Measurements from ENCODE around the gene GNB1L. TPM values are rescaled to one million over a fixed set of nuclear protein-coding genes. Genes with fewer than 3 reads are reported as not detected.

The GNB1L gene
- polyA plus RNA-seq, 1 experiment, result 3.6 TPM

- no peak overlapping the region for H3K4me3 ChIP-seq (ENCODE audit: low read depth, low read length)
- ChIA-PET POLR2A (no interaction called here), CTCF (interaction anchor here (0.9 to 7.3 kb wide), 4 partner anchors 9 to 171 kb away, joined by 3 to 76 read pairs (median 6); no protein-coding TSS in a partner anchor)
- H3K27me3 ChIP-seq (ENCODE audit: control insufficient read depth, insufficient read depth, low read length), result no peaks in the 10 kb centered on the region
- no peak for DNase-seq (ENCODE audit: low read depth)
- no peak for TF ChIP-seq CTCF (IDR thresholded peaks at IDR 0.05; ENCODE audit: insufficient read depth, low read depth, low read length)
- H3K36me3 ChIP-seq (ENCODE audit: control insufficient read depth, insufficient read depth, low read length), result peaks cover 11% of the 10 kb centered on the region
These were observed 47.0 kb upstream of the GNB1L start for GRCh38 chr22:19901577-19902244.

- TF ChIP-seq CTCF (IDR thresholded peaks at IDR 0.05; ENCODE audit: insufficient read depth, low read depth, low read length), result no peak
- Histone ChIP-seq H3K36me3 (ENCODE audit: control insufficient read depth, insufficient read depth, low read length) (peaks cover 7% of the 10 kb centered on the region), H3K4me3 (ENCODE audit: low read depth, low read length) (no peak overlapping the region), H3K27me3 (ENCODE audit: control insufficient read depth, insufficient read depth, low read length) (no peaks in the 10 kb centered on the region)
- ChIA-PET POLR2A (no interaction called here), CTCF (interaction anchor here (0.6 to 7.3 kb wide), 6 partner anchors 10 to 170 kb away, joined by 3 to 76 read pairs (median 4); no protein-coding TSS in a partner anchor)
- DNase-seq (ENCODE audit: low read depth), result no peak
These were observed 46.2 kb upstream of the GNB1L start for GRCh38 chr22:19900707-19901436.

GRCh38 chr22:19898831-19899567, 44.3 kb upstream of the GNB1L start:
- H3K27me3 ChIP-seq (ENCODE audit: control insufficient read depth, insufficient read depth, low read length), result no peaks in the 10 kb centered on the region
- ChIA-PET POLR2A (no interaction called here), CTCF (interaction anchor here (0.9 to 3.8 kb wide), 4 partner anchors 9 to 168 kb away, joined by 3 to 22 read pairs (median 4); no protein-coding TSS in a partner anchor)
- H3K36me3 ChIP-seq (ENCODE audit: control insufficient read depth, insufficient read depth, low read length), result peaks cover 9% of the 10 kb centered on the region
- DNase-seq (ENCODE audit: low read depth), result no peak
- TF ChIP-seq CTCF (IDR thresholded peaks at IDR 0.05; ENCODE audit: insufficient read depth, low read depth, low read length), result no peak
- no peak overlapping the region for H3K4me3 ChIP-seq (ENCODE audit: low read depth, low read length)

GRCh38 chr22:19898145-19898544, 43.5 kb upstream of the GNB1L start:
- POLR2A ChIA-PET, result no interaction called here
- no peak for DNase-seq (ENCODE audit: low read depth)
- CTCF ChIA-PET, result interaction anchor here (0.9 to 3.8 kb wide), 4 partner anchors 8 to 168 kb away, joined by 3 to 22 read pairs (median 4); no protein-coding TSS in a partner anchor
- Histone ChIP-seq H3K27me3 (ENCODE audit: control insufficient read depth, insufficient read depth, low read length) (no peaks in the 10 kb centered on the region), H3K36me3 (ENCODE audit: control insufficient read depth, insufficient read depth, low read length) (peaks cover 13% of the 10 kb centered on the region), H3K4me3 (ENCODE audit: low read depth, low read length) (no peak overlapping the region)
- no peak for TF ChIP-seq CTCF (IDR thresholded peaks at IDR 0.05; ENCODE audit: insufficient read depth, low read depth, low read length)

GRCh38 chr22:19897726-19898125, 43.1 kb upstream of the GNB1L start:
- H3K36me3 ChIP-seq (ENCODE audit: control insufficient read depth, insufficient read depth, low read length), result peaks cover 13% of the 10 kb centered on the region
- no peak for DNase-seq (ENCODE audit: low read depth)
- ChIA-PET CTCF (interaction anchor here (0.6 to 3.8 kb wide), 4 partner anchors 8 to 264 kb away, joined by 3 to 22 read pairs (median 4); no protein-coding TSS in a partner anchor), POLR2A (no interaction called here)
- no peak overlapping the region for H3K4me3 ChIP-seq (ENCODE audit: low read depth, low read length)
- H3K27me3 ChIP-seq (ENCODE audit: control insufficient read depth, insufficient read depth, low read length), result no peaks in the 10 kb centered on the region
- TF ChIP-seq CTCF (IDR thresholded peaks at IDR 0.05; ENCODE audit: insufficient read depth, low read depth, low read length), result no peak

Measured in BJ (cell line).